ENCODE results near the gene FOXA3. TPM values are rescaled to one million over a fixed set of nuclear protein-coding genes. Genes with fewer than 3 reads are reported as not detected.

Gene FOXA3
- total RNA-seq, 1 experiment from 2014 or later: not detected

DNA sequence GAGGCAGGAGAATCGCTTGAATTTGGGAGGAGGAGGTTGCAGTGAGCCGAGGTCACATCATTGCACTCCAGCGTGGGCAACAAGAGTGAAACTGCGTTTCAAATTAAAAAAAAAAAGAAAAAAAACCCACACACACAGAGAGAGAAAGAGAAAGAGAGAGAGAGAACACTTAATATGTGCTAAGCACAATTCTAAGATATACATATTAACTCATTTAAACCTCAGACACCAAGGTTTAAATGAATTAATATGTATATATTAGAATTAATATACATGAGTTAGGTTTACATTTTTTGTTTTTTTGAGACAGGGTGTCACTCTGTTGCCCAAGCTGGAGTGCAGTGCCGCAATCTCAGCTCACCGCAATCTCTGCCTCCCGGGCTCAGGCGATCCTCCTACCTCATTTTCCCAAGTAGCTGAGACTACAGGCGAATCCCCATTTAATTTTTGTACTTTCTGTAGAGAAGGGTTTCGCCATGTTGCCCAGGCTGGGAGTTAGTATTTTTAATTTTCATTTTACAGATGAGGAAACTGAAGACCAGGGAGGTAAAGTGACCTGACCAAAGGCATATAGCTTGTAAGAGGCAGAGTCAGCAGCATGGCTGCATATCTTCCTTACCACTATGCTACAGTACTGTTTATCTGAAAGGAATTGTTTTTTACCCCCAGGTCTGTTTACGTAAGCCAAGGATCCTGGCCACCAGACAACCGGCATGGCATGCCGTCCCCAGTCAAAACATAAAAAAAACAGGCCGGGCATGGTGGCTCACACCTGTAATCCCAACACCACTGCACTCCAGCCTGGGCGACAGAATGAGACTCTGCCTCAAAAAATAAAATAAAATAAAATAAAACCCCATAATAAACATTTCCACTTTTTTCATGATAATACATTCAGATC is 3.5 kb upstream of the FOXA3 start:
- no peak for TF ChIP-seq EZH2 (IDR thresholded peaks at IDR 0.05; ENCODE audit: borderline replicate concordance, low read depth, low read length, poor library complexity, severe bottlenecking)
- TF ChIP-seq, protein P1, sequence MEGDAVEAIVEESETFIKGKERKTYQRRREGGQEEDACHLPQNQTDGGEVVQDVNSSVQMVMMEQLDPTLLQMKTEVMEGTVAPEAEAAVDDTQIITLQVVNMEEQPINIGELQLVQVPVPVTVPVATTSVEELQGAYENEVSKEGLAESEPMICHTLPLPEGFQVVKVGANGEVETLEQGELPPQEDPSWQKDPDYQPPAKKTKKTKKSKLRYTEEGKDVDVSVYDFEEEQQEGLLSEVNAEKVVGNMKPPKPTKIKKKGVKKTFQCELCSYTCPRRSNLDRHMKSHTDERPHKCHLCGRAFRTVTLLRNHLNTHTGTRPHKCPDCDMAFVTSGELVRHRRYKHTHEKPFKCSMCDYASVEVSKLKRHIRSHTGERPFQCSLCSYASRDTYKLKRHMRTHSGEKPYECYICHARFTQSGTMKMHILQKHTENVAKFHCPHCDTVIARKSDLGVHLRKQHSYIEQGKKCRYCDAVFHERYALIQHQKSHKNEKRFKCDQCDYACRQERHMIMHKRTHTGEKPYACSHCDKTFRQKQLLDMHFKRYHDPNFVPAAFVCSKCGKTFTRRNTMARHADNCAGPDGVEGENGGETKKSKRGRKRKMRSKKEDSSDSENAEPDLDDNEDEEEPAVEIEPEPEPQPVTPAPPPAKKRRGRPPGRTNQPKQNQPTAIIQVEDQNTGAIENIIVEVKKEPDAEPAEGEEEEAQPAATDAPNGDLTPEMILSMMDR (conservative IDR thresholded peaks at IDR 0.05; ENCODE audit: low read depth, low read length): no peak
- Histone ChIP-seq H3K4me1 (ENCODE audit: insufficient read depth, low read length, poor library complexity, severe bottlenecking) (peaks cover 6% of the 10 kb centered on the region), H3K36me3 (ENCODE audit: insufficient read depth, low read length, poor library complexity, severe bottlenecking) (peaks cover 17% of the 10 kb centered on the region), H3K9me3 (ENCODE audit: low read depth, low read length, poor library complexity, severe bottlenecking) (no peaks in the 10 kb centered on the region), H3K4me3 (ENCODE audit: low read depth, low read length, poor library complexity, severe bottlenecking) (no peak overlapping the region), H3K27me3 (replicated peaks; ENCODE audit: insufficient read depth, low read depth, low read length, poor library complexity) (peaks cover 24% of the 10 kb centered on the region), H3K27ac (ENCODE audit: low read depth, low read length, poor library complexity, severe bottlenecking) (no peak overlapping the region)
- BruUV-seq (replicated peaks): no TSS peak
- intact Hi-C loops (cut with micrococcal nuclease; ENCODE audit: unreplicated experiment): no loop called here
- CTCF ChIA-PET: no interaction called here
- POLR2A ChIA-PET (ENCODE audit: low non-redundant PET): interaction anchor here (0.7 kb wide), 1 partner anchor 10 kb away, joined by 6 read pairs; no protein-coding TSS in a partner anchor
- no peak for DNase-seq (ENCODE audit: low spot score)

DNA sequence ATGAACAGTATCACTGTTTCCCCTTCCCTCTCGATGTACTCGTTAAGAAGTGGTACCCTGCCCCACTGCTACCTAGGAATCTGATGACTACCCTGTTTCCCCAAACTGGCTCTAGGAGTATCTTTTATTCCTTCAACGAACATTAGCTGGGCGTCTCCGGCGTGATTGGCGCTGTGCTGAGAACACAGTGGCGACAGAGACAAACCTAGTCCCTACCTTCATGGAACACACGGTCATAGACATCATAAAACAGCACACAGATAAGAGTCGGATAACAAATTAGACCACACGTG is 1.9 kb upstream of the FOXA3 start:
- H3K27me3 ChIP-seq (replicated peaks; ENCODE audit: insufficient read depth, low read depth, low read length, poor library complexity): peaks cover 40% of the 10 kb centered on the region
- no TSS peak for BruUV-seq (replicated peaks)
- ChIA-PET CTCF (interaction anchor here (1.9 kb wide), 1 partner anchor 45 kb away, joined by 7 read pairs; no protein-coding TSS in a partner anchor), POLR2A (ENCODE audit: low non-redundant PET) (interaction anchor here (0.6 kb wide), 1 partner anchor 779 kb away, joined by 5 read pairs; no protein-coding TSS in a partner anchor)
- TF ChIP-seq, protein P1 (conservative IDR thresholded peaks at IDR 0.05; ENCODE audit: low read depth, low read length): no peak
- no peak for TF ChIP-seq EZH2 (IDR thresholded peaks at IDR 0.05; ENCODE audit: borderline replicate concordance, low read depth, low read length, poor library complexity, severe bottlenecking)
- H3K4me3 ChIP-seq (ENCODE audit: low read depth, low read length, poor library complexity, severe bottlenecking): peak overlapping the region; percentile 67
- peak overlapping the region; percentile 91 for H3K27ac ChIP-seq (ENCODE audit: low read depth, low read length, poor library complexity, severe bottlenecking)
- H3K36me3 ChIP-seq (ENCODE audit: insufficient read depth, low read length, poor library complexity, severe bottlenecking): peaks cover 14% of the 10 kb centered on the region
- no peak for DNase-seq (ENCODE audit: low spot score)
- no peaks in the 10 kb centered on the region for H3K9me3 ChIP-seq (ENCODE audit: low read depth, low read length, poor library complexity, severe bottlenecking)
- peaks cover 6% of the 10 kb centered on the region for H3K4me1 ChIP-seq (ENCODE audit: insufficient read depth, low read length, poor library complexity, severe bottlenecking)
- intact Hi-C loops (cut with micrococcal nuclease; ENCODE audit: unreplicated experiment): no loop called here

DNA sequence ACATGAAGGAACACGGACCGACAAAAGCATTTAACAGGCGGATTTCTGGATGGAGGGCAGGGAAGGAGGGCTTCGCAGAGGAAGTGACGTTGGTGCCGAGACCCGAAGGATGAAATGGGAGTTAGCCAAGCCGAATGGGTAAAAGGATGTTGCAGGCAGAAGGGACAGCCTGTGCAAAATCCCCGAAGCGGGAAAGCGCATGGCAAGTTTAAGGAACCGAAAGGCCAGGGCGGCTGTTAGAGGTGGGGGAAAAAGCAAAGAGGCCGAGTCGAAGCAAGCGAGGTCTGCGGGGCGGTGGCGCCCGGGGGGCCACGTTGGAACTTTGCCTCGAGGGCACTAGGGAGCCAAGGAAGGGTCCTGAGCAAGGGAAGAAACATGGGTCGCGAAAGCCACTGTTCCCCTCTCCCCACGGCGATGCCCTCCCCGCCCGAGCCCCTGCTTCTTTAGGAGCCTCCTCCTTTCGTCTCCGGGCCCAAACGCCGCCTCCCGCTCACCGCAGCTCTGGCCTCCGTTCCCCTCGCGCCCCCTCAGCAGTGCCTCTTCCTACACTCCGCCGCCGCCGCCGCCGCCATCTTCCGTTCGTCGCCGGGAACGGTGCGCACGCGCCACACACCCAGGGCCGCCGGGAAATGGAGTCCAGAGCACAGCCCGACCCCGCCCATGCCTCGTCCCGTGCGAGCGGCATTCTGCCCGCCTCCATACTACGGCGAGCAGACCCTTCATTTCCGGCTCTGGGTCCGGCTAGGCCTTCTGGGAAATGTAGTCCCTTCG is 1.4 kb upstream of the FOXA3 start, which contains the start of gene SYMPK:
Gene SYMPK (minus strand): TSS at position 584 of the 771 bp plus-strand sequence. CDS start 8,652 bp downstream, outside the sequence.
- DNase-seq (ENCODE audit: low spot score): peak; percentile 99
- POLR2A ChIA-PET (ENCODE audit: low non-redundant PET): interaction anchor here (0.6 kb wide), 2 partner anchors 11 to 778 kb away, joined by 5 read pairs; no protein-coding TSS in a partner anchor
- CTCF ChIA-PET: interaction anchor here (0.6 to 1.9 kb wide), 2 partner anchors 46 to 532 kb away, joined by 4 to 7 read pairs; no protein-coding TSS in a partner anchor
- Histone ChIP-seq H3K4me1 (ENCODE audit: insufficient read depth, low read length, poor library complexity, severe bottlenecking) (peaks cover 6% of the 10 kb centered on the region), H3K4me3 (ENCODE audit: low read depth, low read length, poor library complexity, severe bottlenecking) (peak within 1 kb of the TSS; percentile 67), H3K36me3 (ENCODE audit: insufficient read depth, low read length, poor library complexity, severe bottlenecking) (peaks cover 14% of the 10 kb centered on the region), H3K27me3 (replicated peaks; ENCODE audit: insufficient read depth, low read depth, low read length, poor library complexity) (peaks cover 41% of the 10 kb centered on the region), H3K27ac (ENCODE audit: low read depth, low read length, poor library complexity, severe bottlenecking) (peak within 1 kb of the TSS; percentile 91), H3K9me3 (ENCODE audit: low read depth, low read length, poor library complexity, severe bottlenecking) (no peaks in the 10 kb centered on the region)
- intact Hi-C loops (cut with micrococcal nuclease; ENCODE audit: unreplicated experiment): loop anchor here (1.0 kb wide), 1 partner anchor 21 kb away; no protein-coding TSS in a partner anchor
- TF ChIP-seq, protein P1 (conservative IDR thresholded peaks at IDR 0.05; ENCODE audit: low read depth, low read length): no peak
- no peak for TF ChIP-seq EZH2 (IDR thresholded peaks at IDR 0.05; ENCODE audit: borderline replicate concordance, low read depth, low read length, poor library complexity, severe bottlenecking)
- BruUV-seq (replicated peaks): no TSS peak
